ENCODE results near the gene ENPEP. TPM values are rescaled to one million over a fixed set of nuclear protein-coding genes. Genes with fewer than 3 reads are reported as not detected.
A peak's percentile ranks its signal among the peaks of the same experiment; 100 is the strongest.

ENPEP gene
- total and polyA plus RNA-seq, 2 of the 13 experiments (the other 11 are each of a cell fraction or from before 2014, with no cell fraction given) = not detected

DNA sequence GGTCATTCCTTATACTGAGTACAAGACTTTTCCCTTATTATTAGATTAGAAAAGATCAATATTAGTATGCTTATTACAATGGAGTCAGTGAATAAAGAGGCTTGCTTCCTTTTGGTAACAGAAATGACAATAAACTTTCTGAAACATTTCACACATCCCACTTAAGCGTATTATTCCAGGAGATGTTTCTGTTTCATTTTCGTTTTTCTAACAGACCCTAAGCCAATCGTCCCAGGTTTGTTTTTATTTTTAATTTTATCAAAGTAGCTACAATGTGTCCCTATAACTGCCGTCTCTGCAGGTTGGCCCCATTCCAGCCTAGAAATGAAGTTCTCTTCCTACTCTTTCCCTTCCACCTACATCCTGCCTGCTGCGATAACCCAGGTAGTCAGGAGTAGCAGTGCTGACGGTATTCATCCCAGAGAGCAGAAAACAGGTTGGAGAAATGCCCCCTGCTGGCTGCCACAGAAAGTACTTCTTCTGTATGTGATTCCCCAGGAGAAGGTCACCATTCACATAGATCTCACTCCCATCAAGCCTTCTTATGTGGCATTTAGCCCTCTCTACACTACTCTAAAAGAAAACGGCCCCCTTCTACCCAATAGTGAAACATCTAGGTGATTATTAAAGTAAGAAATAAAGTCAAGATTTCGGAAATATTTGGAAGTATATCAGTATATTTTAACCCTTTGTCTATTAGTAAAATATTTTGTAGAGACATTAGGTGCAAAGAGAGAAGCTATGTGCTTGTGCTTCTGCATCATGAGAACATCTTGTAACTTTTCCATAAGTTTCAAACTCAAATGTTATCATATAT is 40.4 kb downstream of the ENPEP start (continued):
- TF ChIP-seq, protein P1, sequence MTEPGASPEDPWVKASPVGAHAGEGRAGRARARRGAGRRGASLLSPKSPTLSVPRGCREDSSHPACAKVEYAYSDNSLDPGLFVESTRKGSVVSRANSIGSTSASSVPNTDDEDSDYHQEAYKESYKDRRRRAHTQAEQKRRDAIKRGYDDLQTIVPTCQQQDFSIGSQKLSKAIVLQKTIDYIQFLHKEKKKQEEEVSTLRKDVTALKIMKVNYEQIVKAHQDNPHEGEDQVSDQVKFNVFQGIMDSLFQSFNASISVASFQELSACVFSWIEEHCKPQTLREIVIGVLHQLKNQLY (CRISPR knock-in tag; IDR thresholded peaks at IDR 0.05) = no peak
- TF ChIP-seq, protein P2, sequence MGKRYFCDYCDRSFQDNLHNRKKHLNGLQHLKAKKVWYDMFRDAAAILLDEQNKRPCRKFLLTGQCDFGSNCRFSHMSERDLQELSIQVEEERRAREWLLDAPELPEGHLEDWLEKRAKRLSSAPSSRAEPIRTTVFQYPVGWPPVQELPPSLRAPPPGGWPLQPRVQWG (CRISPR knock-in tag; IDR thresholded peaks at IDR 0.05; ENCODE audit: borderline replicate concordance, low read depth) = no peak
- TF ChIP-seq SMC3 (IDR thresholded peaks at IDR 0.05; ENCODE audit: low read length) (peak; percentile 84), ZNF432 (CRISPR knock-in tag; IDR thresholded peaks at IDR 0.05; ENCODE audit: borderline replicate concordance) (no peak), MTA1 (CRISPR knock-in tag; IDR thresholded peaks at IDR 0.05; ENCODE audit: borderline replicate concordance) (no peak), ZNF260 (CRISPR knock-in tag; IDR thresholded peaks at IDR 0.05; ENCODE audit: borderline replicate concordance, low read depth) (no peak), HNRNPH1 (optimal IDR thresholded peaks at IDR 0.05; ENCODE audit: low read depth, low read length) (no peak), ZNF275 (CRISPR knock-in tag; IDR thresholded peaks at IDR 0.05; ENCODE audit: borderline replicate concordance) (no peak), ZSCAN25 (CRISPR knock-in tag; IDR thresholded peaks at IDR 0.05) (no peak), SAP130 (CRISPR knock-in tag; IDR thresholded peaks at IDR 0.05; ENCODE audit: low read depth) (0 out of 2 replicates have a peak, but pooled peaks have one; percentile 22), CHCHD3 (CRISPR knock-in tag; IDR thresholded peaks at IDR 0.05) (no peak), BCLAF1 (IDR thresholded peaks at IDR 0.05) (no peak), ZFP37 (CRISPR knock-in tag; IDR thresholded peaks at IDR 0.05; ENCODE audit: borderline replicate concordance) (no peak), ZNF670 (CRISPR knock-in tag; IDR thresholded peaks at IDR 0.05; ENCODE audit: borderline replicate concordance) (no peak), MED1 (CRISPR knock-in tag; IDR thresholded peaks at IDR 0.05) (no peak)
- TF ChIP-seq, protein P3, sequence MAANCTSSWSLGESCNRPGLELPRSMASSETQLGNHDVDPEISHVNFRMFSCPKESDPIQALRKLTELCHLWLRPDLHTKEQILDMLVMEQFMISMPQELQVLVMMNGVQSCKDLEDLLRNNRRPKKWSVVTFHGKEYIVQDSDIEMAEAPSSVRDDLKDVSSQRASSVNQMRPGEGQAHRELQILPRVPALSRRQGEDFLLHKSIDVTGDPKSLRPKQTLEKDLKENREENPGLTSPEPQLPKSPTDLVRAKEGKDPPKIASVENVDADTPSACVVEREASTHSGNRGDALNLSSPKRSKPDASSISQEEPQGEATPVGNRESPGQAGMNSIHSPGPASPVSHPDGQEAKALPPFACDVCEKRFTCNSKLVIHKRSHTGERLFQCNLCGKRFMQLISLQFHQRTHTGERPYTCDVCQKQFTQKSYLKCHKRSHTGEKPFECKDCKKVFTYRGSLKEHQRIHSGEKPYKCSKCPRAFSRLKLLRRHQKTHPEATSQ (CRISPR knock-in tag; IDR thresholded peaks at IDR 0.05; ENCODE audit: borderline replicate concordance) = no peak

All from HepG2 (cell line).